ENCODE measurements around the gene MKLN1. TPM values are rescaled to one million over a fixed set of nuclear protein-coding genes. Genes with fewer than 3 reads are reported as not detected.

The MKLN1 gene
- total and polyA plus RNA-seq, 10 of the 15 experiments (the other 5 are each of a cell fraction or from before 2014, with no cell fraction given): 13.6 to 55.8 (median 29.3) TPM

DNA sequence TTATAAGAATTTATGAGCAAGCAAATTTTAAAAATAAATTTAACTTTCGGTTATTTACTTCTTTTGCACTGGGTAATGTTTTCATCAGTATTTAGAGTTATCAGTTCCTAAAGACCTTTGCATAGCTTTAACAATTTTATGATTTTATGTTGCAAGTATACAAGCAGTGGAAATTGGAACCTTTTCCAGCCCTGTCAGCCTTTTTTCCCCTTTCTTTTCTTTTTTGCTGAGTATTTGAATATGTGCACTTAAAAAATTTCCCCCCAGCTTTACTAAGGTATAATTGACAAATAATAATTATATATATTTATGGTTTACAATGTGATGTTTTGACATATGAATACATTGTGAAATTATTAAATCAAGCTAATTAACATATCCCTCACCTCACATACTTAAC lies 62.6 kb downstream of the MKLN1 start:
- H3K4me1 ChIP-seq (ENCODE audit: control insufficient read depth, insufficient read depth, low read length): no peaks in the 10 kb centered on the region
- ChIA-PET CTCF (interaction anchor here (0.6 kb wide), 2 partner anchors 72 to 1163 kb away, joined by 3 read pairs; no protein-coding TSS in a partner anchor), POLR2A (no interaction called here), RAD21 (ENCODE audit: unreplicated experiment) (no interaction called here), SMC1A (ENCODE audit: uncharacterized antibody, unreplicated experiment) (interaction anchor here (1.2 to 3.3 kb wide), 3 partner anchors 9 to 181 kb away, joined by 4 to 15 read pairs (median 5); no protein-coding TSS in a partner anchor)
- no peak overlapping the region for H3K27ac ChIP-seq (ENCODE audit: control insufficient read depth, insufficient read depth)
- no peaks in the 10 kb centered on the region for H3K27me3 ChIP-seq (replicated peaks in 1 of 2; ENCODE audit: control insufficient read depth in 2 of 2, insufficient read depth in 2 of 2, low read length in 1 of 2)
- ATAC-seq (no peak), FAIRE-seq (no peak), DNase-seq (ENCODE audit: low read depth, low spot score) (no peak)
- intact Hi-C loops (cut with micrococcal nuclease; ENCODE audit: unreplicated experiment): no loop called here
- no peak overlapping the region for H2AFZ ChIP-seq (ENCODE audit: control insufficient read depth, low read depth, low read length)
- no peaks in the 10 kb centered on the region; the same call in 1 of the 2 replicates for H3K79me2 ChIP-seq (ENCODE audit: control insufficient read depth, insufficient read depth, low read length)
- H3K9me3 ChIP-seq (replicated peaks; ENCODE audit: control insufficient read depth, insufficient read depth, low read length): no peaks in the 10 kb centered on the region
- in situ Hi-C loops (cut with MboI): no loop called here
- no peaks in the 10 kb centered on the region; a peak in 2 of 4 replicates for H3K36me3 ChIP-seq (ENCODE audit: control insufficient read depth in 2 of 2, insufficient read depth in 2 of 2, low read length in 1 of 2)
- H3K9ac ChIP-seq (ENCODE audit: control insufficient read depth, insufficient read depth, low read length): no peak overlapping the region
- H3K4me2 ChIP-seq (ENCODE audit: control insufficient read depth, insufficient read depth): no peak overlapping the region
- BruUV-seq (replicated peaks): no TSS peak
- 100% methylated on average over 1 of the region's 1 CpG for WGBS (ENCODE audit: insufficient coverage, insufficient replicate concordance, low lambda C conversion rate, missing lambda C conversion rate)
- H3K4me3 ChIP-seq: no peak overlapping the region
- H4K20me1 ChIP-seq (ENCODE audit: control insufficient read depth, insufficient read depth): no peaks in the 10 kb centered on the region
- TF ChIP-seq, protein P1, sequence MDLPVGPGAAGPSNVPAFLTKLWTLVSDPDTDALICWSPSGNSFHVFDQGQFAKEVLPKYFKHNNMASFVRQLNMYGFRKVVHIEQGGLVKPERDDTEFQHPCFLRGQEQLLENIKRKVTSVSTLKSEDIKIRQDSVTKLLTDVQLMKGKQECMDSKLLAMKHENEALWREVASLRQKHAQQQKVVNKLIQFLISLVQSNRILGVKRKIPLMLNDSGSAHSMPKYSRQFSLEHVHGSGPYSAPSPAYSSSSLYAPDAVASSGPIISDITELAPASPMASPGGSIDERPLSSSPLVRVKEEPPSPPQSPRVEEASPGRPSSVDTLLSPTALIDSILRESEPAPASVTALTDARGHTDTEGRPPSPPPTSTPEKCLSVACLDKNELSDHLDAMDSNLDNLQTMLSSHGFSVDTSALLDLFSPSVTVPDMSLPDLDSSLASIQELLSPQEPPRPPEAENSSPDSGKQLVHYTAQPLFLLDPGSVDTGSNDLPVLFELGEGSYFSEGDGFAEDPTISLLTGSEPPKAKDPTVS (IDR thresholded peaks at IDR 0.05; ENCODE audit: low read depth, low read length): no peak
- TF ChIP-seq, protein P2, sequence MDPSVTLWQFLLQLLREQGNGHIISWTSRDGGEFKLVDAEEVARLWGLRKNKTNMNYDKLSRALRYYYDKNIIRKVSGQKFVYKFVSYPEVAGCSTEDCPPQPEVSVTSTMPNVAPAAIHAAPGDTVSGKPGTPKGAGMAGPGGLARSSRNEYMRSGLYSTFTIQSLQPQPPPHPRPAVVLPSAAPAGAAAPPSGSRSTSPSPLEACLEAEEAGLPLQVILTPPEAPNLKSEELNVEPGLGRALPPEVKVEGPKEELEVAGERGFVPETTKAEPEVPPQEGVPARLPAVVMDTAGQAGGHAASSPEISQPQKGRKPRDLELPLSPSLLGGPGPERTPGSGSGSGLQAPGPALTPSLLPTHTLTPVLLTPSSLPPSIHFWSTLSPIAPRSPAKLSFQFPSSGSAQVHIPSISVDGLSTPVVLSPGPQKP (IDR thresholded peaks at IDR 0.05; ENCODE audit: low read depth, low read length): no peak
- TF ChIP-seq, protein P3, sequence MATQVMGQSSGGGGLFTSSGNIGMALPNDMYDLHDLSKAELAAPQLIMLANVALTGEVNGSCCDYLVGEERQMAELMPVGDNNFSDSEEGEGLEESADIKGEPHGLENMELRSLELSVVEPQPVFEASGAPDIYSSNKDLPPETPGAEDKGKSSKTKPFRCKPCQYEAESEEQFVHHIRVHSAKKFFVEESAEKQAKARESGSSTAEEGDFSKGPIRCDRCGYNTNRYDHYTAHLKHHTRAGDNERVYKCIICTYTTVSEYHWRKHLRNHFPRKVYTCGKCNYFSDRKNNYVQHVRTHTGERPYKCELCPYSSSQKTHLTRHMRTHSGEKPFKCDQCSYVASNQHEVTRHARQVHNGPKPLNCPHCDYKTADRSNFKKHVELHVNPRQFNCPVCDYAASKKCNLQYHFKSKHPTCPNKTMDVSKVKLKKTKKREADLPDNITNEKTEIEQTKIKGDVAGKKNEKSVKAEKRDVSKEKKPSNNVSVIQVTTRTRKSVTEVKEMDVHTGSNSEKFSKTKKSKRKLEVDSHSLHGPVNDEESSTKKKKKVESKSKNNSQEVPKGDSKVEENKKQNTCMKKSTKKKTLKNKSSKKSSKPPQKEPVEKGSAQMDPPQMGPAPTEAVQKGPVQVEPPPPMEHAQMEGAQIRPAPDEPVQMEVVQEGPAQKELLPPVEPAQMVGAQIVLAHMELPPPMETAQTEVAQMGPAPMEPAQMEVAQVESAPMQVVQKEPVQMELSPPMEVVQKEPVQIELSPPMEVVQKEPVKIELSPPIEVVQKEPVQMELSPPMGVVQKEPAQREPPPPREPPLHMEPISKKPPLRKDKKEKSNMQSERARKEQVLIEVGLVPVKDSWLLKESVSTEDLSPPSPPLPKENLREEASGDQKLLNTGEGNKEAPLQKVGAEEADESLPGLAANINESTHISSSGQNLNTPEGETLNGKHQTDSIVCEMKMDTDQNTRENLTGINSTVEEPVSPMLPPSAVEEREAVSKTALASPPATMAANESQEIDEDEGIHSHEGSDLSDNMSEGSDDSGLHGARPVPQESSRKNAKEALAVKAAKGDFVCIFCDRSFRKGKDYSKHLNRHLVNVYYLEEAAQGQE (IDR thresholded peaks at IDR 0.05; ENCODE audit: low read depth, low read length): no peak
- no peak for TF ChIP-seq KAT2A (conservative IDR thresholded peaks at IDR 0.05; ENCODE audit: control insufficient read depth, low read depth, low read length)
- no peak for TF ChIP-seq TAF1 (IDR thresholded peaks at IDR 0.05; ENCODE audit: borderline replicate concordance, low read depth, low read length)
- TF ChIP-seq, protein P4, sequence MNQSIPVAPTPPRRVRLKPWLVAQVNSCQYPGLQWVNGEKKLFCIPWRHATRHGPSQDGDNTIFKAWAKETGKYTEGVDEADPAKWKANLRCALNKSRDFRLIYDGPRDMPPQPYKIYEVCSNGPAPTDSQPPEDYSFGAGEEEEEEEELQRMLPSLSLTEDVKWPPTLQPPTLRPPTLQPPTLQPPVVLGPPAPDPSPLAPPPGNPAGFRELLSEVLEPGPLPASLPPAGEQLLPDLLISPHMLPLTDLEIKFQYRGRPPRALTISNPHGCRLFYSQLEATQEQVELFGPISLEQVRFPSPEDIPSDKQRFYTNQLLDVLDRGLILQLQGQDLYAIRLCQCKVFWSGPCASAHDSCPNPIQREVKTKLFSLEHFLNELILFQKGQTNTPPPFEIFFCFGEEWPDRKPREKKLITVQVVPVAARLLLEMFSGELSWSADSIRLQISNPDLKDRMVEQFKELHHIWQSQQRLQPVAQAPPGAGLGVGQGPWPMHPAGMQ (IDR thresholded peaks at IDR 0.05; ENCODE audit: borderline replicate concordance): no peak
- no peak for TF ChIP-seq STAT1 (conservative IDR thresholded peaks at IDR 0.05)
- TF ChIP-seq, protein P5, sequence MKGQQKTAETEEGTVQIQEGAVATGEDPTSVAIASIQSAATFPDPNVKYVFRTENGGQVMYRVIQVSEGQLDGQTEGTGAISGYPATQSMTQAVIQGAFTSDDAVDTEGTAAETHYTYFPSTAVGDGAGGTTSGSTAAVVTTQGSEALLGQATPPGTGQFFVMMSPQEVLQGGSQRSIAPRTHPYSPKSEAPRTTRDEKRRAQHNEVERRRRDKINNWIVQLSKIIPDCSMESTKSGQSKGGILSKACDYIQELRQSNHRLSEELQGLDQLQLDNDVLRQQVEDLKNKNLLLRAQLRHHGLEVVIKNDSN (IDR thresholded peaks at IDR 0.05; ENCODE audit: borderline replicate concordance, extremely low read length, insufficient read depth, low read depth, low read length): no peak
- TF ChIP-seq CBX3 (IDR thresholded peaks at IDR 0.05; ENCODE audit: borderline replicate concordance, low read depth): no peak
- TF ChIP-seq FOXK2 (IDR thresholded peaks at IDR 0.05): no peak

Data from GM12878 (cell line).